Progenitor cell of endocrine pancreas (in vitro differentiated cells): ENCODE results near the gene SMAD5. TPM values are rescaled to one million over a fixed set of nuclear protein-coding genes. Genes with fewer than 3 reads are reported as not detected.

Experiments
- DNase-seq: peaks from one replicate; pipeline ENCODE4 v3.0.0; 2021; ENCODE audit warnings: low spot score; ENCODE audit not compliant: unreplicated experiment
- H3K27ac Mint-ChIP-seq: 2 replicates; pipeline ENCODE4 v1.8.0; 2021; ENCODE audit warnings: mild to moderate bottlenecking, moderate library complexity, mixed read lengths
- H3K27me3 Mint-ChIP-seq: 2 replicates; pipeline ENCODE4 v1.8.0; 2021; ENCODE audit warnings: mixed read lengths
- H3K36me3 Mint-ChIP-seq: 2 replicates; pipeline ENCODE4 v1.8.0; 2022; ENCODE audit warnings: mixed read lengths; ENCODE audit not compliant: insufficient read depth
- H3K4me1 Mint-ChIP-seq: 2 replicates; pipeline ENCODE4 v1.8.0; 2021; ENCODE audit warnings: low read depth, mixed read lengths
- H3K4me3 Mint-ChIP-seq: 2 replicates; pipeline ENCODE4 v1.8.0; 2021; ENCODE audit warnings: low read depth, mild to moderate bottlenecking, moderate library complexity, mixed read lengths
- H3K9me3 Mint-ChIP-seq: 2 replicates; pipeline ENCODE4 v1.8.0; 2021; ENCODE audit warnings: low read depth, mixed read lengths
- CTCF ChIP-seq: fragments of 200-600 bp; sonication (generic); IDR thresholded peaks from one replicate; pipeline ENCODE4 v1.5.0; 2021; ENCODE audit warnings: antibody characterized with exemption, mild to moderate bottlenecking; ENCODE audit not compliant: unreplicated experiment
- long read RNA-seq: library from polyadenylated mRNA; unstranded; transcript quantifications from one replicate; pipeline ENCODE4 v2.0.0, GENCODE V29; 2020
- total RNA-seq: library from RNA; stranded (reverse); gene quantifications from 2 replicates; pipeline ENCODE4 v1.2.1, GENCODE V29; 2021

Gene SMAD5
- total RNA-seq = 91.8 and 92.3 TPM in 2 replicates
- long read RNA-seq, full-length matches to known transcripts = 60 of 93 reads
- long read RNA-seq, partial matches to known transcripts = 15 of 93 reads
- long read RNA-seq, other reads (novel, unspliced or antisense) = 18 of 93 reads

- no peaks in the 10 kb centered on the region for H3K9me3 Mint-ChIP-seq
- TF ChIP-seq CTCF = no peak
- H3K27me3 Mint-ChIP-seq = no peaks in the 10 kb centered on the region
- peaks cover 18% of the 10 kb centered on the region for H3K4me1 Mint-ChIP-seq
- H3K36me3 Mint-ChIP-seq = no peaks in the 10 kb centered on the region
- H3K27ac Mint-ChIP-seq = peak within 1 kb of the TSS; percentile 97
- peak within 1 kb of the TSS; percentile 87 for H3K4me3 Mint-ChIP-seq
- DNase-seq = peak; percentile 97
Observed at GRCh38 chr5:136132557-136133221, at the start of gene SMAD5. TSS of gene SMAD5 (plus strand) at chr5:136132845. CDS start at chr5:136153761, 20,916 bp downstream.

GRCh38 chr5:136084698-136085097, 47.9 kb upstream of the SMAD5 start:
- no peak for TF ChIP-seq CTCF
- no peaks in the 10 kb centered on the region for H3K36me3 Mint-ChIP-seq
- DNase-seq = no peak
- H3K27me3 Mint-ChIP-seq = peaks cover 8% of the 10 kb centered on the region
- H3K9me3 Mint-ChIP-seq = no peaks in the 10 kb centered on the region
- no peak overlapping the region for H3K27ac Mint-ChIP-seq
- no peak overlapping the region for H3K4me3 Mint-ChIP-seq
- H3K4me1 Mint-ChIP-seq = peaks cover 3% of the 10 kb centered on the region

- no peaks in the 10 kb centered on the region for H3K4me1 Mint-ChIP-seq
- no peaks in the 10 kb centered on the region for H3K27me3 Mint-ChIP-seq
- H3K27ac Mint-ChIP-seq = no peak overlapping the region
- no peak for TF ChIP-seq CTCF
- DNase-seq = no peak
- H3K36me3 Mint-ChIP-seq = no peaks in the 10 kb centered on the region
- H3K4me3 Mint-ChIP-seq = no peak overlapping the region
- H3K9me3 Mint-ChIP-seq = no peaks in the 10 kb centered on the region
Observed at GRCh38 chr5:136086783-136087566, 45.7 kb upstream of the SMAD5 start.

GRCh38 chr5:136087961-136088871, 44.4 kb upstream of the SMAD5 start:
- Mint-ChIP-seq H3K9me3 (no peaks in the 10 kb centered on the region), H3K36me3 (no peaks in the 10 kb centered on the region), H3K27me3 (no peaks in the 10 kb centered on the region), H3K4me3 (no peak overlapping the region), H3K4me1 (no peaks in the 10 kb centered on the region), H3K27ac (no peak overlapping the region)
- no peak for DNase-seq
- TF ChIP-seq CTCF = no peak

GRCh38 chr5:136089791-136090190, 42.9 kb upstream of the SMAD5 start:
- Mint-ChIP-seq H3K4me1 (peaks cover 4% of the 10 kb centered on the region), H3K27me3 (peaks cover under 1% of the 10 kb centered on the region), H3K36me3 (no peaks in the 10 kb centered on the region), H3K27ac (no peak overlapping the region), H3K4me3 (no peak overlapping the region), H3K9me3 (no peaks in the 10 kb centered on the region)
- no peak for DNase-seq
- TF ChIP-seq CTCF = no peak
